Activated T-cell treated with anti-CD3 and anti-CD28 coated beads for 24 hours (primary cell): Measurements from ENCODE around the gene PHETA1.

Experiments
- DNase-seq: peaks from one replicate; pipeline ENCODE4 v3.0.0-alpha.2; 2020; ENCODE audit warnings: low read depth

Gene PHETA1

GRCh38 chr12:111368291-111368787 lies 556 bp downstream of the PHETA1 start:
- DNase-seq = no peak

DNA sequence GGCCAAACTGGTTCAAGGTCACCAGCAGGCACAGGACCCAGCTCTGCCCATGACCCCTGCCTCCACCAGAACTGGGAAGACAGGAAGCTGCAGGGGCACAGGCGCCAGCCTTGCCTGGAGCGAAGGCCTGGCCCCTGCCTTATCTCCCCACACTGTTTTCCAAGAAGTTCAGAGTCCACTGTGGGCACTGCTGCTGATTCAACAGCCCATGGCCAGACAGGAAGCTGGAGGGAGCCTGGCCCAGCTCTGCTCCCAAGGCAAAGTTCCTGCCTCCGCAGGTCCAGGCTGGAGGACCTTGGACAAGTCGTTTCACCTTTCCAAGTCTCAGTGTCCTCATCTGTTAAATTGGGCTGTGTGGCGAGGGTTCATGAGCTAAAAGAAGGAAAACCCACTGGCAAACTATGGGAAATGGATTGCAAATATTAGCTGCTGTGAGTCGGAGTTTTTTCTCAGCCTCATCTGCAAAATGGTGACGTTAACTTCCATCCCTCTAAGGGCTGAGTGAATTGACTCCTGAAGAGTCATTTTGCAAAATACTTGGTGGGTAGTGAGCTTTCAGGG lies 1.2 kb downstream of the PHETA1 start:
- no peak for DNase-seq

DNA sequence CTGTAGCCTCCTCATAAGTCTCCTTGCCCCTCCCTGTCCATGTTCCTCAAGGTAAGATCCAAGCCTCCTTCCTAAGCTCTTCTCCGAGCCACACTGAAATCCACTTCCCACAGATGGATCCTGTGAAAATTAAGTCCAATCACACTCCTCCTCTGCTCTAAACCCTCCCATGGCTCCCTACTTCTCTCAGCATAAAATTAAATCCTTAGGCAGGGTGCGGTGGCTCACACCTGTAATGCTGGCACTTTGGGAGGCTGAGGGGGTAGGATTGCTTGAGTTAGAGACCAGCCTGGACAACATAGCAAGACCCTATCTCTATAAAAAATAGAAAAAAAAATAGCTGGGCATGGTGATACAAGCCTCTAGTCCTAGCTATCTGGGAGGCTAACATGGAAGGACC lies 2.3 kb downstream of the PHETA1 start:
- DNase-seq = no peak

GRCh38 chr12:111366075-111366474 lies 2.8 kb downstream of the PHETA1 start:
- DNase-seq = no peak

DNA sequence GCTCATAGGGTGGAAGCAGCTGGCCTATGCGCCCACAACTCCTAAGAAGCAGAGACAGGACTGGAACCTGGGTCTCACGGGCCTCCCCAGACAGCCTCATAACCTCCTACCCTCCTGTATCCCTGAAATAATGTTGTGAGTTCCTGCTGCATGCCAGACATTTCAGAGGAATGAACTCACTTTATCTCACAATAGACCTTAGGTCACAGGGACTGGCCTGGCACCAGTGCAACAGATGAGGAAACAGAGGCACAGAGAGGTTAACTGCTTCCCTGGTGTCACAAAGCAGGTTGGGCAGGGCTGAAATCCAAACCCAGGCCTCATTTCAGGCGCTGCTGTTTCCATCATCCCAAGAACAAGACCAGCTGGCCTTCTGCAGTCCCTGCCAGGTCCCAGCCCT lies 5.3 kb downstream of the PHETA1 start:
- no peak for DNase-seq

GRCh38 chr12:111362687-111363475 lies 6.0 kb downstream of the PHETA1 start:
- DNase-seq = no peak

- DNase-seq = no peak
Observed at GRCh38 chr12:111361717-111362576, 6.9 kb downstream of the PHETA1 start.

GRCh38 chr12:111361073-111361716 lies 7.7 kb downstream of the PHETA1 start:
- no peak for DNase-seq

DNA sequence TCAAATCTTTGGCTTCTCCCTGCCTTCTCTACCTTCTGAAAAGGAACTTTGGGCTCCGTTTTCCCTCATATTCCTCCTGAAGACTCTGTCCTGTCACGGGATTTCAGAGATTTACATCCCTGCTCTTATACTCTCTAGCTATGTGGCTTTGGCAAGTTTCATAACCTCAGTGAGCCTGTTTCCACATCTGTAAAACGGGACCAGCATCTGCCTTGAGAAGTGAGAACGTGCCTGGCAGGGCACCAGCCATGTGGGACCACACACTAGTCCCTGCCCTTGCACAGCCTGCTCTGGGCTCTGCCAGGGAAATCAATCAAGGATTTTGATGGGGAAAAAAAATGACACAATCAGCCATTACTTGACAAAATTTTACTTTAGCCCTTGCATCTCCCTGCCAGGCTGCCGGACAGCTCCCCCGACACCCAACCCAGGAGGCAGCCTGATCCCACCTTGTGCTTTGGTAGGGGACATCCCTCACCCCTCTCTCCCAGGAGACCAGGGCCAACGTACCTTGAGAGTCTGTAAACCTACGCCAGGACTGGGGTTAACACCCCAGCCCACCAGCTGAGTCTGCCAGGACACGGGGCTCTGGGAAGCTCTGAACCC lies 8.5 kb downstream of the PHETA1 start:
- DNase-seq = no peak

GRCh38 chr12:111359914-111360276 lies 9.0 kb downstream of the PHETA1 start:
- DNase-seq = no peak

DNA sequence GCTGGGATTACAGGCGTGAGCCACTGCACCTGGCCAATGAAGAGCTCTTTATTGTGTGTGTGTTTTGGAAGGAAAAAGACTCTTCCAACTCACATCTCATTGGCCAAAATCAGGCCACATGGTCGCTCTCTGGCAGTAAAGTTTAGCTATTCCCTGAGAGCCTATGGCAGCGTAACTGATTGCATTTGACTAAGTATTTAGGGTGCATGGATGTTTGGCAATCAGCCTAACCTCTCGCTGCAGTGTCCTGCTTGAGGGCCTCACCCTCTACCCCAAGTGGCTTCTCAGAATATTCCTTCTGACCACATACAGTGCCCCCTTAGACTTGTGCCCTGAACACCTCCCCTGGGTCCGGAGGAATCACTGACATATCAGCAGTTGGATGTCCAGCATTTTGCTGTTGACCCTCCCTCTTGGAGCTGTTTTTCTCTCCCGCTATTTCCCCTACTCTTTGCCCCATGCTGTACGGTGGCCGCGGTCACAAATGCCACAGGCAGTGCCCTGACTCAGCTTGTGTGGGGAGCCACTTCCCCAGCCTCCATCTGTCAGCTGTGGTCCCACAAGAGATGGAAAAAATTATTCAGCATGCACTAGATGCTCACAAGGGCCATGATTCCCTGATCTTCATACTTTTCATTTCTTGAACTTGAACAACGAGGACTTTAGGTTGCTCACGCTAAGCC lies 9.5 kb downstream of the PHETA1 start:
- peak; percentile 34 for DNase-seq

DNA sequence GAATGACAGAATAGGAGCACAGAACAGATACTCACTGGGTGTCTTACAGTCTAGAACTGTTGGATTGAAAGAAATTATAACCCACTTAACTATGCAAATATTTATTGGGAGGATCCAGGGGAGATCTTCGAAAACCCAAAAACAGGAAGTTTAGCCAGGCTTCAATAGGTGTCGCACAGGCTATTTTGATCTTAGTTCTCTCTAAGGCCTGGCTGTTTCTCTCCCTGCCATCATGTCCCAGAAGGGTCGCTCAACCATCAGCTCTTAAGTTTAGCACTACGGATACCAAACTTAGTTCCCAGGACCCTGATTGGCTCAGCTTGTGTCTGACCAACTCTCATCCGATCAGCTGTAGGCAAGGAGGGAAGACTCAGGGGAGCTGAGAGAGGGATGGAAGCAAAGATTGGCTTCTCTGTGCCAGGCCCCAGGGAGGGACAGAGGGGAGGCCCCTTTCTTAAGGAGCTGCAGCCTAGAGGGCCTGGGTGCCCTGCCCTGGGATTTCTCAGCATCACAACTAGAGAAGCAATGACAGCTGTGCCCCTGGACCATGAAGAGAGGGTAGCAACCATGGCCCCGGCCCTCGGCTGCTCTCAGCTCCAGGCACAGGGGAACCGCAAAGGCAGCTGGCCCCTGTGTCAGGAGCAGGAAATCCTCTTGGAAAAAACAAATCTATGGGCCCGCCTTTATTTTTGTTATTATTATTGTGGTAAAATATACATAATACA lies 13.5 kb downstream of the PHETA1 start:
- no peak for DNase-seq

DNA sequence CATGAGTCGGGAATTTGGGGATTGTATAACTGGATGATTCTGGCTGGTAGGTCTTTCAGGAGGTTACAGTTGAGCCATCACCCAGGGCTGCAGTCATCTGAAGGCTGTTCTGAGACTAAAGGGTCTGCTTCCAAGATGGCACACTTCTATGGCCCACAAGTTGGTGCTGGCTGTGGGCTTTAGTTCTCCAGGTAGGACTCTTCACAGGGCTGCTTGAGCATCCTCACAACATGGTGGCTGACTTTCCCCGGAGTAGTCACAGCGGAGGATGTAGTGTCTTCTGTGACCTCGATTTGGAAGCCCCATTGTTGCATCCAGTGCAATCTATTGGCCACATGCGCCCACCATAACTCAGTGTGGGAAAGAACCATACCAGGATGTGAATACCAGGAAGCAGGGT lies 14.4 kb downstream of the PHETA1 start:
- DNase-seq = no peak

- no peak for DNase-seq
Observed at GRCh38 chr12:111353603-111354295, 15.1 kb downstream of the PHETA1 start.

DNA sequence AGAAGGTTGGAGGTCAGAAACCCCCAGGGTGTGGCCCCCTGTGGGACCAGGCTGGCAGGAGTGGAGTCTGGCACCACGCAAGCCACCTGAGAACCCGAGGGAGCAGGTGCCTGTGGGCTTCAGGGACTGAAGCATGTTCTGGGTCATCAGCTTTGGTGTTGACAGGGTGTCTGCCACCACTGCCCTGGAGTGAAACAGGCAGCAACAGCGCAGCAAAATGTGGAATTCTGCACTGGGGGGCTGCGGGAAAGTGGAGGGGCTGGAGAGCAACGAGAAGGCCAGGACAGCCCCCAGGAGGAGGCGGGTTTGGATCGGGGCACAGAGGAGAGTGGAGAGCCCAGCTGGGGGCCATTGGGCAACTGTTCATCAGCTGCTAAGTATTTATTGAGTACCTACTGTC lies 15.9 kb downstream of the PHETA1 start:
- no peak for DNase-seq

DNA sequence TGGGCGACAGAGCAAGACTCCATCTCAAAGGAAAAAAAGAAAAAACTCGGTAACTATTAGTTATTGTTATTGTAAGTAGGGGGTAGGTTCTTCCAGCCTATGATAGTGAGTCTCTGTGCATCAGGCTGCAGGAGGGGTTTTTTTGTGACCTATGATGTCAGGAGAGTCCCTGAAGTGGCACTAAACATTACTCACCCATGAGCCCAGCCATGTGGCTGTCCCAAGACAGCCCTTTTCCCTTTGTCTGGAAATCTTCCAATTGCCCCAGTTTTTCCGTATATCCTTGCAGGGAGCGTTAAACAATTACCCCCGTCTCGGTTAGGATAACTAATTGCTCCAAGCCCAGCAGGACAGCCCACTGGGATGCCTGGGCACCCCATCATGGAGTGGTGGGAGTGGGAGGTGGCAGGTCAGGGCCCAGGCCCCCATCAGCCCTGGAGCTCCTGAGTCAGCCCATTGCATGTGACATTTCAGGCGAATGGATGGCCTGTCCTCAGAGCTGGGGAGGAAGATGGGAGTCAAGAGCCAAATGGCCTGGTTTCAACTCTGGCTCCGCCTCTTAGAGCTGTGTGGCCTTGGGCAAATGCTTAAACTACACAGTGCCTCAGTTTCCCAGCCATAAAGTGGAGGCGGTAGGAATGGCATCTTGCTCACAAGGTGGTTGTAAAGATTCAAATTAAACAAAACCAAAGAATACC lies 16.4 kb downstream of the PHETA1 start:
- DNase-seq = no peak

DNA sequence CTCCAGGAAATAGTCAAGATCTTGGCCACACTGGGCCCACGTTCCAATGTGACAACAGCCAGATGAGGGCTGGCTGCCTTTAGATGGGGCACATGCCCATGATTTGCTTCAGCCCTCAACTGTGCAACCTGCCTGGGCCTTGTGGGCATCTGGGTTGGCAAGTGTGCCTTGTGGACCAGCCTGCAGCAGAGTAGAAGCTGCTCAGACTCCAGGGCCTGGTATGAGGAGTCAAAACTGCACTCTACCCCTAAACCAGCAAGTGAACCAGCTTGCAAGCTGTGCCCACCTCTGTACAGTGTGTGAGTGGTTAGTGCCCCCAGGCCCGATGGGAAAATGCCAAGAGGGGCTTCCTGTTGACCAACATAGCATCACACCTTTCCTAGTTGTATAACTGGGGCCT lies 17.9 kb downstream of the PHETA1 start:
- DNase-seq = no peak

- DNase-seq = no peak
Observed at GRCh38 chr12:111349748-111350520, 19.0 kb downstream of the PHETA1 start.
